ENCODE data around the gene NAT8L.

The NAT8L gene

DNA sequence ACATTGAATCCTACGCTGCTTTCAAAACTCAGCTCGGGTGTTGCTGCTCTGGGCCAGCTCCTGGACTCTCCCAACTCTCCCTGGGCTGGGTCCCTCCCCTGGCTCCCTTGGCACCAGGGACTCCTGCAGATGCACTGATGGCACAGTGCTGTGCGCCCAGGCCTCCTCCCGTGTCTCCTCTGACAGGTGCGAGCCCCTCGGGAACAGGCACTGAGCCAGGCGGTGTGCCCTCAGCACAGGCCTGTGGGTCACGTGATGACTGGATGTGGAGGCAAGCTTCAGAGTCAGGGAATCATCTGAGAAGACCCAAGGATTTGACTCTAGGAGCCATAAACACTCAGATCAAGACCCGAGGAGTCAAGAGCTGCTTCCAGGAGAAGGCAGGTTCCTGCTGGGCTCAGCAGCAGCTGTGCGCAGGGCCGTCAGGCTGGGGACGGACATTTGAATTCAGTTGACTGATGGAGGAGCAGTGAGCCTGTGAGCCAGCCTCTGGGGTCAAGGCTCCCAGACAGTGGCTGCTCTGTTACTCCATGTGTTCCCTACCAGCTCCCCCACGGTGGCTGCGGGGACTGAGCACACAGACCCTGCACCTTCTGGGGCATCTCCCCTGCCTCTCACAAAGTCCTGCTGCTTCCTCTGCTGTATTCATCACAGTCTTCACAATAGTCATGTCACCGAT lies 33.0 kb downstream of the NAT8L start:
- TF ChIP-seq POLR2A (IDR thresholded peaks at IDR 0.05; ENCODE audit: low read depth, low read length): no peak
- FAIRE-seq: no peak
- no peak for DNase-seq (ENCODE audit: insufficient read length)

GRCh38 chr4:2092669-2093053 lies 33.5 kb downstream of the NAT8L start:
- FAIRE-seq (no peak), DNase-seq (ENCODE audit: insufficient read length) (no peak)
- TF ChIP-seq POLR2AphosphoS5 (IDR thresholded peaks at IDR 0.05; ENCODE audit: low read depth, low read length) (no peak), TAF1 (IDR thresholded peaks at IDR 0.05; ENCODE audit: borderline replicate concordance, low read depth, low read length) (no peak), POLR2A (IDR thresholded peaks at IDR 0.05; ENCODE audit: low read depth, low read length) (no peak)

DNA sequence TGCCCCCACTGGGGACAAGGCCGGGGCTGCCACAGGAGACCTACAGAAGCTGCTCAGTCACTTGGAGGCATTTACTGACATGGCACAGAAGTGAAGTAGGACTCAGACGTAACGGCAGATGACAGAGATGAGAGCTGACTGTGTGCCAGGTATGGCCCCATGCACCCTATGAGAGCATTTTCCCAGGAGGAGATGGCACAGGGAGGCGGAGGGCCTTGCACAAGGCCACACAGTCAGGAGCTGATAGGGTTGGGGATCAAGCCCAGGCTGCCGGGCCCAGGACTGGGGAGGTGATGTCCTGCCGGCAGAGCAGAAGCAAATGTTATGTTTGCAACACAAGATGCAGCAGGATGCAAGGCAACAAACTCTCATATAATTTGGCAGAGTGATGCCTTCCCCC lies 34.1 kb downstream of the NAT8L start:
- FAIRE-seq: no peak
- no peak for TF ChIP-seq POLR2A (IDR thresholded peaks at IDR 0.05; ENCODE audit: low read depth, low read length)
- no peak for TF ChIP-seq TAF1 (IDR thresholded peaks at IDR 0.05; ENCODE audit: borderline replicate concordance, low read depth, low read length)
- no peak for TF ChIP-seq POLR2AphosphoS5 (IDR thresholded peaks at IDR 0.05; ENCODE audit: low read depth, low read length)
- DNase-seq (ENCODE audit: insufficient read length): no peak

GRCh38 chr4:2094545-2094944 lies 35.4 kb downstream of the NAT8L start:
- DNase-seq (ENCODE audit: insufficient read length): no peak
- FAIRE-seq: no peak
- TF ChIP-seq POLR2A (IDR thresholded peaks at IDR 0.05; ENCODE audit: low read depth, low read length): no peak
- TF ChIP-seq POLR2AphosphoS5 (IDR thresholded peaks at IDR 0.05; ENCODE audit: low read depth, low read length): no peak
- TF ChIP-seq TAF1 (IDR thresholded peaks at IDR 0.05; ENCODE audit: borderline replicate concordance, low read depth, low read length): no peak

DNA sequence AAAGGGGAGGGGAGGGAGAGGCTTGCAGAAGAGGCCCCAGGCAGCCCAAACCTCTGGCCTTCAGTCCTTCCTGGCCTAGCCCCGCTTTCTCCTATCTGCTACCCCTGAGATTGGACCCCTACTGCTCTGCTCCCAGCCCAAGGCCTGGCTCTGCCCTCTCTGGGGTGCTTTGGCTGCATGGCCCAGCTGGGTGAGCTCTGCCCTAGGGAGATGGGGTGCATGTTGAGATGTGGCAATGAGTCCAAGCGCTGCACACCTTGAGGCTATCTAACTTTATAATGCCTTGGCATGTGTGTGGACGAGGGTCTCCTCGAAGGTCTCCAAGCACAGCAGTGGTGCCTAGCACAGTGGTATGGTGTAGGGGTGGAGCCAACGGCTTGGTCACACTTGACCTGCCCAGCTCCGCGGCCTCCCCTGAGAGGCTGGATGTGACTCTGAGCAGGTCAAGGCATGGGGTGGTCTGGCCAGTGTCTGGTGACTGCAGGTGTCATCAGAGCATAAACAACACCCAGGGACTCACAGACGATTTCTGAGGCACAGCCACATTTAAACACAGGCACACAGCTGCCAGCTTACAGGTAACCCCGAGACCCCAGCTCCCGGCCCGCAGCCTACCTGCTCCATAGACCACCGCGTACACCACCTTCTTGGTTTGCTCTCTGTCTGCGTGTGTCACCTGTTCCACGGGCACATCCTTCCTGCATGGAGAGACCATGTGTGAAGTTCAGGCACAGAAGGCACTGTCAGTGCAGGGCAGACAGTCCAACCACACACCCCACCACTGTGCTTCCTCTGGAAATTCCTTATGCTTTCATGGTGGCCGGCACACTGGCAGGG lies 36.3 kb downstream of the NAT8L start:
- FAIRE-seq: no peak
- no peak for TF ChIP-seq TAF1 (IDR thresholded peaks at IDR 0.05; ENCODE audit: borderline replicate concordance, low read depth, low read length)
- TF ChIP-seq POLR2AphosphoS5 (IDR thresholded peaks at IDR 0.05; ENCODE audit: low read depth, low read length): no peak
- no peak for TF ChIP-seq POLR2A (IDR thresholded peaks at IDR 0.05; ENCODE audit: low read depth, low read length)
- DNase-seq (ENCODE audit: insufficient read length): no peak

DNA sequence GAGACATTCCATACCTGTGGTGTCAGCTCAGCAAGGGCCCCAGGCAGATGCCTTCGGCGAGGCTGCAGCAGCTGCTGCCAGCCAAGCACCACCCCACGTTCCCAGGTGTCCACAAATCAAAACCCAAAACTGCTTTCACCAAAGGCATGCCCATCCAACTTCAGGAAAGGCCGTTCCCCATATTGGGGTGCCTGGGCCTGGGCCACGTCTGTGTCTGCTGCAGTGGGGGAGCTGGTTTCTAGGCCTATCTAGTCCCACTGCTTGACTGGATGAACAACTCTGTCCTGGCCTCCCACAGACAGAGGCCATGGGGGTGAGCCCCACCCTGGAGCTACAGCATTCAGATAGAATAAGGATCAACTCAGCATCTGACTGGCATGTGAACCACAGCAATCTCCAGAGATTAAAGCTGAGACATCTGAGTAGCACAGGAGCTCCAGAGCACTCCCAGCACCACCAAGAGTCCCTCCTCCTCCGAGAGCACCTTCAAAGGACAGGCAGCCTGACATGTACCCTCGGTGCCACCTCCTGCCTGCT lies 37.0 kb downstream of the NAT8L start:
- FAIRE-seq (no peak), DNase-seq (ENCODE audit: insufficient read length) (no peak)
- TF ChIP-seq POLR2AphosphoS5 (IDR thresholded peaks at IDR 0.05; ENCODE audit: low read depth, low read length) (no peak), POLR2A (IDR thresholded peaks at IDR 0.05; ENCODE audit: low read depth, low read length) (no peak), TAF1 (IDR thresholded peaks at IDR 0.05; ENCODE audit: borderline replicate concordance, low read depth, low read length) (no peak)

DNA sequence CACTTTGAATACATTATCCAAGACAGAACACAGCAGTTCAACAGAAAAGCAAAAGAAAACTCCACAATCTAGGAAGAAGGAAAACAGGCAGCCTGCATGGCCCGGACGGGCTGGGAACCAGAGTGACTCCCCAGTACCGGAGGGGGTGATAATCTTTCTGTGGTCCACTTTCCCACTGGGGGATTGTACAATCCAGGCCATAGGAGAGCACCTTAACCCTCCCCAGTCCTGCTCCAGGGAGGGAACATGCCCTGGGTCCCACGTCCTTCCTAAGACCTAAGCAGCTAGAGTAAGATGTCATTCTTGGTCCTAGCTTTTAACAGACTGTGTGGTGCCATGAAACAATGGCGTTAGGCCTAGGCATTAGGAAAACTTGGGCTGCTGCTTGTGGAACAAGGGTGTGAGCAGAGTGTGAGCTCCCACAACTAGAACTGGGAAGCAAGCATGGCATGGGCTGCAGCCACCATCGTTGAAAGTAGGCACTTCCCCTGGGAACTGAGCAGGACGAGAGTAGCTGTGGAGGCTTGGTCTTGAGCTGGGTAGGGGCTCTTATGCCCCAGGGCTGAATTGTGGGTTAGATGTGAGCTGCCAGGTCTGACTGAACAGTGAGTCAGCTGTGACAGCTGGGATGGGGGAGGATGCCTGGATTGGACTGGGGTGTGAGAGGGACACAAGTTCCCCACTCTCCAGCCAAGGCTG lies 42.4 kb downstream of the NAT8L start:
- no peak for FAIRE-seq
- TF ChIP-seq TAF1 (IDR thresholded peaks at IDR 0.05; ENCODE audit: borderline replicate concordance, low read depth, low read length): no peak
- no peak for TF ChIP-seq POLR2AphosphoS5 (IDR thresholded peaks at IDR 0.05; ENCODE audit: low read depth, low read length)
- no peak for TF ChIP-seq POLR2A (IDR thresholded peaks at IDR 0.05; ENCODE audit: low read depth, low read length)
- DNase-seq (ENCODE audit: insufficient read length): no peak

- FAIRE-seq (no peak), DNase-seq (ENCODE audit: insufficient read length) (no peak)
Observed at GRCh38 chr4:2102045-2102883, 43.1 kb downstream of the NAT8L start.

GRCh38 chr4:2103127-2103842 lies 44.2 kb downstream of the NAT8L start:
- no peak for TF ChIP-seq TAF1 (IDR thresholded peaks at IDR 0.05; ENCODE audit: borderline replicate concordance, low read depth, low read length)
- no peak for FAIRE-seq
- DNase-seq (ENCODE audit: insufficient read length): no peak

More at GRCh38 chr4:2102045-2102883, 43.1 kb downstream of the NAT8L start:
- TF ChIP-seq TAF1 (IDR thresholded peaks at IDR 0.05; ENCODE audit: borderline replicate concordance, low read depth, low read length) (no peak), POLR2A (IDR thresholded peaks at IDR 0.05; ENCODE audit: low read depth, low read length) (no peak), POLR2AphosphoS5 (IDR thresholded peaks at IDR 0.05; ENCODE audit: low read depth, low read length) (no peak)

DNA sequence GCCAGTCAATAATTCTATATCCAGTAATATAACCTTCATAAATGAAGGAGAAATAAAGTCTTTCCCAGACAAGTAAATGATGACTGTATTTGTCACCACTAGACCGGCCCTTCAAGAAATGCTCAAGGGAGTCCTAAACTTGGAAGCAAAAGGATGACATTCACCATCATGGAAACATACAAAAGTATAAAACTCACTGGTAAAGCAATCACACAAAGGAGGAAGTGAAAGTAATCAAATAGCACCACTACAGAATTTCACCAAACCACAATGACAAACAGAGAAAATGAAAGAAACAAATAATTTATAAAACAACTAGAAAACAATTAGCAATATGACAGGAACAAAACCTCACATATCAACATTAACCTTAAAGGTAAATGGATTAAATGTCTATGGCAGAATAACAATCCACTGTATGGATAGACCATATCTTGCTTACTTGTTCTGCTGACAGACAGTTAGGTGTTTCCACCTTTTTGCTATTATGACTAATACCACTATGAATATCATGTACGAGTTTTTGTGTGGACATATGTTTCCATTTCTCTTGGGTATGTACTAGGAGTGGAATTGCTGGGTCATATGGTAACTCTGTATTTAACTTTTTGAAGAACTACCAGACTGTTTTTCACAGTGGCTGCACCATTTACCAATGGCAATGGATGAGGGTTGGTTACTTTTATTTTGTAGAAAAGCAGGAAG lies 44.9 kb downstream of the NAT8L start:
- DNase-seq (ENCODE audit: insufficient read length): no peak
- FAIRE-seq: peak; percentile 56
- TF ChIP-seq POLR2AphosphoS5 (IDR thresholded peaks at IDR 0.05; ENCODE audit: low read depth, low read length) (no peak), POLR2A (IDR thresholded peaks at IDR 0.05; ENCODE audit: low read depth, low read length) (no peak), TAF1 (IDR thresholded peaks at IDR 0.05; ENCODE audit: borderline replicate concordance, low read depth, low read length) (no peak)
